HepG2 (cell line): ENCODE data around the gene CAPS. TPM values are rescaled to one million over a fixed set of nuclear protein-coding genes. Genes with fewer than 3 reads are reported as not detected.

ENCODE experiments used
- AGO2 ChIP-seq: fragments of 200-400 bp; formaldehyde crosslinking; optimal IDR thresholded peaks from 2 replicates; pipeline ENCODE3; 2017; ENCODE audit warnings: mild to moderate bottlenecking, low read depth, low read length, moderate library complexity
- CENPT ChIP-seq: sonication (generic); formaldehyde crosslinking; IDR thresholded peaks from 2 replicates; pipeline ENCODE4 v1.8.0; 2022; ENCODE audit warnings: low read depth, mild to moderate bottlenecking, moderate library complexity, missing genetic modification reagents
- CREBL2 ChIP-seq: sonication (generic); formaldehyde crosslinking; IDR thresholded peaks from 2 replicates; pipeline ENCODE4 v1.8.1; 2023; ENCODE audit warnings: missing genetic modification reagents, mild to moderate bottlenecking, borderline replicate concordance
- FOSL1 ChIP-seq: sonication (generic); formaldehyde crosslinking; IDR thresholded peaks from 2 replicates; pipeline ENCODE4 v1.9.0; 2021; ENCODE audit warnings: missing genetic modification reagents, borderline replicate concordance
- HOMEZ ChIP-seq: IDR thresholded peaks from 2 replicates; pipeline ENCODE4 v1.6.1; 2016; ENCODE audit warnings: low read depth
- SETDB1 ChIP-seq: sonication (generic); formaldehyde crosslinking; IDR thresholded peaks from 2 replicates; pipeline ENCODE4 v1.5.1; 2020; ENCODE audit warnings: missing genetic modification reagents, mild to moderate bottlenecking, borderline replicate concordance
- SP2 ChIP-seq: sonication (generic); formaldehyde crosslinking; IDR thresholded peaks from 2 replicates; pipeline ENCODE4 v1.5.1; 2020; ENCODE audit warnings: mild to moderate bottlenecking, missing genetic modification reagents
- SP5 ChIP-seq: IDR thresholded peaks from 2 replicates; pipeline ENCODE4 v1.6.1; 2016; ENCODE audit warnings: low read depth, borderline replicate concordance
- ZFP36L2 ChIP-seq: sonication (generic); formaldehyde crosslinking; IDR thresholded peaks from 2 replicates; pipeline ENCODE4 v1.4.0; 2020; ENCODE audit warnings: missing genetic modification reagents
- ZFYVE20 ChIP-seq: sonication (generic); formaldehyde crosslinking; IDR thresholded peaks from 2 replicates; pipeline ENCODE4 v1.8.0; 2023; ENCODE audit warnings: low read depth, mild to moderate bottlenecking, moderate library complexity, missing genetic modification reagents, borderline replicate concordance
- ZNF280B ChIP-seq: sonication (generic); formaldehyde crosslinking; IDR thresholded peaks from 2 replicates; pipeline ENCODE4 v1.5.0; 2020; ENCODE audit warnings: missing genetic modification reagents, mild to moderate bottlenecking, borderline replicate concordance
- ZNF556 ChIP-seq: sonication (generic); formaldehyde crosslinking; IDR thresholded peaks from 2 replicates; pipeline ENCODE4 v1.4.0; 2020; ENCODE audit warnings: mild to moderate bottlenecking, missing genetic modification reagents, borderline replicate concordance
- ZNF776 ChIP-seq: sonication (generic); formaldehyde crosslinking; IDR thresholded peaks from 2 replicates; pipeline ENCODE4 v1.4.0; 2020; ENCODE audit warnings: mild to moderate bottlenecking, missing genetic modification reagents
- polyA plus RNA-seq, 8 experiments: library from polyadenylated mRNA; depleted of rRNA in 3 of 8; stranded (reverse) in 7 of 8; unstranded in 1 of 8; fragments of >200 nt; fragmentation: Illumina TruSeq in 4 of 8; extraction: Trizol in 4 of 8; gene quantifications; 2 replicates each; pipeline versions ENCODE4 v1.2.1 to v1.2.3, GENCODE V29; 2011 to 2016; ENCODE audit warnings: low read depth in 4 of 8, missing spikeins in 1 of 8, mixed read lengths in 1 of 8; ENCODE audit not compliant: insufficient read depth in 1 of 8
- total RNA-seq, 5 experiments: library from RNA; depleted of rRNA; stranded (reverse); fragments of >200 nt; fragmentation: Illumina TruSeq; extraction: Trizol; gene quantifications; 2 replicates each; pipeline ENCODE4 v1.2.3, GENCODE V29; 2016; ENCODE audit warnings: low read depth in 1 of 5

Gene CAPS
- total and polyA plus RNA-seq, 2 of the 13 experiments (the other 11 are each of a cell fraction or from before 2014, with no cell fraction given): 3.1 TPM

GRCh38 chr19:5914358-5914774 is 312 bp downstream of the CAPS start (continued):
- TF ChIP-seq CREBL2: no peak
- TF ChIP-seq ZNF280B (CRISPR knock-in tag): 0 out of 2 replicates have a peak, but pooled peaks have one; percentile 11
- TF ChIP-seq HOMEZ (CRISPR knock-in tag): no peak
- TF ChIP-seq ZNF776: no peak
- TF ChIP-seq SP5 (CRISPR knock-in tag): no peak
- TF ChIP-seq AGO2: peak; percentile 80
- no peak for TF ChIP-seq ZNF556 (CRISPR knock-in tag)
- TF ChIP-seq ZFYVE20 (CRISPR knock-in tag): no peak
- TF ChIP-seq SP2 (CRISPR knock-in tag): no peak
- no peak for TF ChIP-seq FOSL1 (CRISPR knock-in tag)
- no peak for TF ChIP-seq SETDB1 (CRISPR knock-in tag)
- TF ChIP-seq CENPT: no peak
- TF ChIP-seq ZFP36L2: no peak
